GM20431 (cell line): ENCODE results near the gene IER3IP1.
"Not testable (repeated sequence)": the region's sequence is repeated elsewhere in the genome, so short reads cannot be mapped to it uniquely, and the experiment has no call there.

ENCODE experiments used
- in situ Hi-C: fragments of 300-500 bp; cut with MseI, MboI; formaldehyde crosslinking; loops from one replicate; pipeline ENCODE4 v1.15.0; 2020; ENCODE audit warnings: low sequenced_read_pairs; ENCODE audit not compliant: unreplicated experiment

The IER3IP1 gene, protein sequence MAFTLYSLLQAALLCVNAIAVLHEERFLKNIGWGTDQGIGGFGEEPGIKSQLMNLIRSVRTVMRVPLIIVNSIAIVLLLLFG

GRCh38 chr18:47175898-47176575 lies at the start of gene IER3IP1:
Gene IER3IP1 (minus strand): TSS chr18:47176364. CDS start chr18:47176277, 87 bp downstream.
- in situ Hi-C loops, result no loop called here

DNA sequence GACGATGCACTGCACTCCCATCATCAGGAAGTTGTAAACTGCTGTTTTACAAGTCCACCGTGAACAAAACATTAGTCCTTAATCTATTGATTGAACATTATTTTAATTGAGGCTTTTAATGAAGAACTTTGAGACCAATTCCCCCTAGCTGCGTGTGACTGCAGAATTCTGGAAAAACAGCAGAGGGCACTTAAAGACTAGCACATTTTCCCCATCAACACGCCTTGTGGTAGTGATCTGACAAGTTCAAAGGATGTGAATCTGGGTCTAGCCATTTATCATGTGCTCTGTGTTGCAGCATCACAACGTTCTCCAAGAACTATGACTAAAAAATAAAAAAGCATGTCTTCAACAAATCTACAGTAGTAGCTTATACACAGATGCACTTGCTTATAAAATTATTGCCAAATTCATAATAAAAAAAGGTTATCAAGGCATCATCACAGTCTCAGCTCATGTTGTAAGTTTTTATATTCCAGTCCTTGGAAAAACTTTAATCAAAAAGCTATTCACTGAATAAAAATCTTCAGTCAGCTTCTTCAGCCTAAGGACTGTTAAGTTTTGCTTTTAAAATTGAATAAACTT lies 39.5 kb upstream of the IER3IP1 start:
- in situ Hi-C loops, result loop anchor here (25.0 kb wide), 1 partner anchor 547 kb away; no protein-coding TSS in a partner anchor

DNA sequence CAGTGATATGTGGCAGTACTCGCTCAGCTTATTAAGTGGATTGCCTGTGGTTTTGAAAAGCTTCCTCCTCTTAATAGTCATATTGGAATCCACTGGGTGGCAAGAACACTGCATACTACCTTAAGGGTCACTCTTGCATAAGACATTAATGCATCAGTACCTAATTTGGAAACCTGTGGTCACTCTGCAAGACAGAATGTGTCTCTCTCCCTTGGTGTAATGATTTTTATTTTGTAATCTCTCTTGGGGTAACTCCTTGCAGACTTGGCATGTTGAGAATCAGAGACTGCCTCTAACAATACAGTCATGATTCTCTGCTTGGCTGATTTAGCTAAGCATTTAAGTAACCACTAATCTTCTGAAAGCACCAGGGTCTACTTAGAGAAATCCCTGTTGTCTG lies 33.0 kb upstream of the IER3IP1 start:
- in situ Hi-C loops, result loop anchor here (10.0 to 25.0 kb wide), 2 partner anchors 104 to 553 kb away; no protein-coding TSS in a partner anchor

- in situ Hi-C loops, result loop anchor here (10.0 to 25.0 kb wide), 2 partner anchors 102 to 555 kb away; no protein-coding TSS in a partner anchor
Measured at GRCh38 chr18:47206945-47207637, 30.9 kb upstream of the IER3IP1 start.

GRCh38 chr18:47204908-47205522 lies 28.9 kb upstream of the IER3IP1 start:
- in situ Hi-C loops, result loop anchor here (10.0 to 25.0 kb wide), 2 partner anchors 100 to 557 kb away; no protein-coding TSS in a partner anchor

DNA sequence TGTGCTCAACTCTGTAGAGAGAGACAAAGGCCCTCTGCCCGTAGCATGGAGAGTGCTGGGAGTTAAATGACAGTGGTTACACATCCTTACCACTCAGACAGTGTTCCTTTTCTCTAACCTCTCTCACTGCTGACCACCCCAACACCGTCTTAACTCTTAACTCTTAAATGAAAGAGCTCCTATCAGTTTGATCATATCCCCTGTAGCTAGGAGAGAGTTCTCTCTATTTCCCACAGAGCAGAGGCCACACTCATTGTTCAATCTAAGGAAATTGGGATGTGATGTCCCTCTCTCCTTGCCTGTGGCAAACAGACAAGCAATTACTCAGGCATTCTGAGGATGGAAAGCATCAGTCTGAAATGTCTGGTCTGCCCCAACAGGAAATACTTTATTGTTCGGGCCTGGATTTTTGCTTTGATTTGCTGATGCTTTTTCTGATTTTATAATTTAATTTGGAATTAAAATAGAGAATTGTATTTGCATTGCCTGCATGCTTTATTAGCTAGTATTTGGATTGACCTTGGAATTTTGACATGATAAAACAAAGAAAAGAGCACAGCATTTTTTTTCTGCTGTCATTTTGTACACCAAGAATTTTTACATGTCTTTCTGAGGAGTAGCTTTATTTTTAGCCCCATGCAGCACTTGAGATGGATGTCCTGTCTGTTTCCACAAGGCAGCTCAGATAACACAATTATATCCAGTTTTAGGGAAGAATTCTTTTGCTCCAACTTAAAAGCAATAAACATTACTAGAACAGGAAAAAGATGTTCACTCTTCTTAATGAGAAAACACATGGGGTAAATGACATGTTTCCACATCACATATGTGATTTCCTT lies 27.7 kb upstream of the IER3IP1 start:
- in situ Hi-C loops, result loop anchor here (10.0 to 25.0 kb wide), 2 partner anchors 99 to 558 kb away; no protein-coding TSS in a partner anchor

DNA sequence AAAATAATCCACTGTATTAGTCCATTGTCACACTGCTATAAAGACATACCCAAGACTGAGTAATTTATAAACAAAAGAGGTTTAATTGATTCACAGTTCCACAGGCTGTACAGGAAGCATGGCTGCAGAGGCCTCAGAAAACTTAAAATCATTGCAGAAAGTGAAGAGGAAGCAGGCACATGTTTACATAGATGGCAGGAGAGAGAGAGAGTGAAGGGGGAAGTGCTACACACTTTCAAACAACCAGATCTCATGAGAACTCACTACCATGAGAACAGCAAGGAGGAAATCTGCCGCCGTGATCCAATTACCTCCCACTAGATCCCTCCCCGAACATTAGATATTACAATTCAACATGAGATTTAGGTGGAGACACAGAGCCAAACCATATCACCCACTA lies 19.8 kb upstream of the IER3IP1 start:
- in situ Hi-C loops, result not testable (repeated sequence)

- in situ Hi-C loops, result no loop called here
Measured at GRCh38 chr18:47191961-47192360, 15.8 kb upstream of the IER3IP1 start.

DNA sequence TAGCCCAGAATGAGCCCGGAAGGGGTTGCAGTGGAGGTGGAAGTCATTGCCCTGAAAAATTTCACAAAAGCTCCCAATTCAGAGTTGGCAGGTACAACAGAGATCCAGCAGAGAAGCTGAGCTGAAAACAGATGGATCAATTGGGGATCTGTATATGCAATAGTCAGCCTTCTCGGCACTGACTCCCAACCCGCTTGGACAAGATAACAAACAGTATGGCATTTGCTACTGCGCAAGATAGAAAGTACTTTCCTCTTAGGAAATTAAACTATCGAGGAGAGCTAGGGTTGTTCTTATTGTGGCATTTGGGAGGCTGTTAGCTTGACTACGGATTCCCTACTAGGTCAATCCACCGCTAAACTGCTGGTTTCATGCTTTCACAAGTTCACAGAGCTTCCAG lies 11.6 kb upstream of the IER3IP1 start:
- in situ Hi-C loops, result no loop called here

DNA sequence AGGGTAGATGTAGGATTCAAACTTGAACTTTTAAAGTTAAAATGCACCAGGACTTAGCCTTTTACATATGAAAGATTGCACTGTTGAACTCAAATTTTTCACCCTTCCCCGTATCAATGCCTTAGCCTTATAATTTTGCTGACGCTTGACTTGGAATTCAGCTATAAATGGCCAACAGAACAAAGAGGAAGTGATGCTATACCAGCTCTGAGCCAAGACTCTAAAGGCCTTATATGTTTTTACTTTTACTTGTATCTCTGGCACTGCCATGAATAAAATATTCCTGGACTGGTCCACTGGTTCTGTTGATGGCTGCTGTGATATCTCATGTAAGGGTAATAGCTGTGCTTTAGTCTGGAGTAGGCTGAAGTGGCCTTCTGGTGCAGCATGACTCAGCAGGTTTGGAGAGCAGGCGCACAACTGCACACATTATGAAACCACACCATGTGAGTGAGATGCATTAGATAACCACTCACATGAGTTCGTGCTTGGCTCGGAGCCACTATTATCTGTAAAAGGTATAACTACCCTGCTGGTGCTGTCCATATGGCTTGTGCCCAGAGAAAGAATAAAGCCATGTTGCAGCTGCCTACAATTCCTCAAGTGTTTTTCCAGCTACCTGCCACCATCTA lies 8.4 kb upstream of the IER3IP1 start:
- in situ Hi-C loops, result no loop called here

- in situ Hi-C loops, result not testable (repeated sequence)
Measured at GRCh38 chr18:47182156-47182555, 6.0 kb upstream of the IER3IP1 start.

DNA sequence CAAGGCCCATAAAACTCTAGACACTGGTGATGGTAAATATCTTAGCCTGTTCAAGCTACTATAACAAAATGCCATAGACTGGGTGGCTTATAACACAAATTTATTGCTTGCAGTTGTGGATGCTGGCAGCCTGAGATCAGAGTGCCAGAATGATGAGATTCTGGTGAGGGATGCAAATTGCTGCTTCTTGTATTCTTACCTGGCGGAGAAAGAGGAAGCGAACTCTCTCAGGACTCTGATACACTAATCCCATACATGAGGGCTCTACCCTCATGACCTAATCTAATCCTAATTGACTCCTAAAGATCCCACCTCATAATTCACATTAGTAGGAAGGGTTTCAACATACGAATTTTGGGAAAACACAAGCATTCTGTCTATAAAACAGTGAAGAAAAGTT lies 4.6 kb upstream of the IER3IP1 start:
- in situ Hi-C loops, result no loop called here

- in situ Hi-C loops, result no loop called here
Measured at GRCh38 chr18:47179520-47179919, 3.4 kb upstream of the IER3IP1 start.

DNA sequence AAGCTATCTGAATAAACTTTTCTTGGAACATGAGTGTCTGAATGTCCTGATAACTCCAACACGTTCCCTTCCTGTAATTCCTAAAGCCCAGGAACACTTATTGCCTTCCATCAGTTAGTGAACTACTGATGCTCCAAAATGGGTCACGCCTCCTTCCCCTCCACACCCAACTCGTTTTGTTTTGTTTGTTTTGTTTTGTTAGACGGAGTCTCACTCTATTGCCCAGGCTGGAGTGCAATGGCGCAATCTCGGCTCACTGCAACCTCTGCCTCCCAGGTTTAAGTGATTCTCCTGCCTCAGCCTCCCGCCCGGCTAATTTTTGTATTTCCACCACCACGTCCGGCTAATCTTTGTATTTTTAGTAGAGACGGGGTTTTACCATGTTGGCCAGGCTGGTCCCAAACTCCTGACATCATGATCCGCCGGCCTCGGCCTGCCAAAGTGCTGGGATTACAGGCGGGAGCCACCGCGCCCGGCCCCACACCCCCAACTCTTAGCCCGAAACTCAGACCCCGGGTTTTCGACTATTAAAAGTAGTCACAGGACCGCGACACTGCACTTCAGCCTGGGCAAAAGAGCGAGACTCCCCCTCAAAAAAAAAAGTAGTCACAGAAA lies 774 bp downstream of the IER3IP1 start:
- in situ Hi-C loops, result no loop called here

- in situ Hi-C loops, result no loop called here
Measured at GRCh38 chr18:47174545-47175116, 1.5 kb downstream of the IER3IP1 start.

- in situ Hi-C loops, result no loop called here
Measured at GRCh38 chr18:47172476-47172875, 3.7 kb downstream of the IER3IP1 start.

GRCh38 chr18:47168913-47169312 lies 7.3 kb downstream of the IER3IP1 start:
- in situ Hi-C loops, result no loop called here

DNA sequence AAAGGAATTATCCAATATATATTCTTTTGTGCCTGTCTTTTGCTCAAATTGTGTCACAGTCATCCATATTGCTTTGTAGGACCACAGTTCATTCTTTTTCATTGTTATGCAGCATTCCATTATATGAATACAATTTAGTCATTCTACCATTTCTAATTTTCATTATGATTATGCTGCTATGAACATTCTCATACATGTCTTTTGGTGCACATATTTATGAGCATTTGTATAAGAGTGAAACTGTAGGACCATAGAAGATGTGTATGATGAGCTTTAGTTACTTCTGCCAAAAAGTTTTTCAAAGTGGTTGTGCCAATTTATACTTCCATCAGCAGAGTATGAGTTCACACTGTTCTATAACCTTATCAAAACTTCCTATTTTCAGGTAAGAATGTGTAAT lies 7.7 kb downstream of the IER3IP1 start:
- in situ Hi-C loops, result no loop called here
